H9 (cell line): ENCODE data around the gene LMF1. TPM values are rescaled to one million over a fixed set of nuclear protein-coding genes. Genes with fewer than 3 reads are reported as not detected.

ENCODE experiments used
- DNase-seq: peaks from one replicate; pipeline ENCODE4 v3.0.0-alpha.2; 2017
- H2AFZ ChIP-seq: one replicate; pipeline ENCODE4 v1.6.1; 2013; ENCODE audit warnings: mild to moderate bottlenecking, low read length, control low read depth, moderate library complexity
- H2AK5ac ChIP-seq: 2 replicates; pipeline ENCODE4 v1.6.1; 2013; ENCODE audit warnings: low read length, control low read depth, mixed read lengths; ENCODE audit not compliant: insufficient read length
- H2BK120ac ChIP-seq: one replicate; pipeline ENCODE4 v1.6.1; 2013; ENCODE audit warnings: low read depth, mild to moderate bottlenecking, low read length, control low read depth, inconsistent platforms; ENCODE audit not compliant: poor library complexity, severe bottlenecking
- H2BK12ac ChIP-seq: 2 replicates; pipeline ENCODE4 v1.6.1; 2013; ENCODE audit warnings: low read length, control low read depth, mixed read lengths, low read depth; ENCODE audit not compliant: insufficient read length
- H2BK15ac ChIP-seq: 2 replicates; pipeline ENCODE4 v1.6.1; 2013; ENCODE audit warnings: low read depth, low read length, control low read depth
- H2BK20ac ChIP-seq: one replicate; pipeline ENCODE4 v1.6.1; 2013; ENCODE audit warnings: low read depth, mild to moderate bottlenecking, low read length, control low read depth, inconsistent platforms; ENCODE audit not compliant: poor library complexity, severe bottlenecking
- H2BK5ac ChIP-seq: 2 replicates; pipeline ENCODE4 v1.6.1; 2013; ENCODE audit warnings: low read length, control low read depth, mixed read lengths; ENCODE audit not compliant: insufficient read length
- H3K14ac ChIP-seq: 2 replicates; pipeline ENCODE4 v1.6.1; 2013; ENCODE audit warnings: low read length, control low read depth; ENCODE audit not compliant: insufficient read depth
- H3K18ac ChIP-seq: 2 replicates; pipeline ENCODE4 v1.6.1; 2013; ENCODE audit warnings: low read depth, mild to moderate bottlenecking, mixed read lengths, low read length, control low read depth; ENCODE audit not compliant: insufficient read length
- H3K23ac ChIP-seq: 2 replicates; pipeline ENCODE4 v1.6.1; 2013; ENCODE audit warnings: low read length, control low read depth, mixed read lengths, low read depth; ENCODE audit not compliant: insufficient read length
- H3K23me2 ChIP-seq: 2 replicates; pipeline ENCODE4 v1.6.1; 2013; ENCODE audit warnings: low read depth, mild to moderate bottlenecking, mixed read lengths, low read length, control low read depth; ENCODE audit not compliant: insufficient read length, poor library complexity, severe bottlenecking
- H3K27ac ChIP-seq: 2 replicates; pipeline ENCODE4 v1.5.1; 2013; ENCODE audit warnings: low read length, control low read depth, mixed read lengths, low read depth; ENCODE audit not compliant: insufficient read length
- H3K27me3 ChIP-seq: 2 replicates; pipeline ENCODE4 v1.6.1; 2013; ENCODE audit warnings: low read length, control low read depth, inconsistent platforms; ENCODE audit not compliant: insufficient read depth
- H3K4ac ChIP-seq: 2 replicates; pipeline ENCODE4 v1.6.1; 2013; ENCODE audit warnings: low read depth, mild to moderate bottlenecking, control low read depth, inconsistent platforms, low read length, moderate library complexity
- H3K4me1 ChIP-seq: 2 replicates; pipeline ENCODE4 v1.6.1; 2013; ENCODE audit warnings: low read length, control low read depth, inconsistent platforms; ENCODE audit not compliant: insufficient read depth
- H3K4me2 ChIP-seq: 2 replicates; pipeline ENCODE4 v1.6.1; 2013; ENCODE audit warnings: low read length, control low read depth, mixed read lengths; ENCODE audit not compliant: insufficient read length, insufficient read depth
- H3K56ac ChIP-seq: 2 replicates; pipeline ENCODE4 v1.6.1; 2013; ENCODE audit warnings: low read depth, mild to moderate bottlenecking, mixed read lengths, low read length, control low read depth; ENCODE audit not compliant: insufficient read length
- H3K79me1 ChIP-seq: 2 replicates; pipeline ENCODE4 v1.6.1; 2013; ENCODE audit warnings: low read depth, mild to moderate bottlenecking, moderate library complexity, low read length, control low read depth, inconsistent platforms; ENCODE audit not compliant: insufficient read depth, poor library complexity, severe bottlenecking
- H3K79me2 ChIP-seq: 2 replicates; pipeline ENCODE4 v1.6.1; 2013; ENCODE audit warnings: low read length, control low read depth, inconsistent platforms; ENCODE audit not compliant: insufficient read depth
- H3K9ac ChIP-seq: 2 replicates; pipeline ENCODE4 v1.6.1; 2013; ENCODE audit warnings: low read length, control low read depth, mixed read lengths; ENCODE audit not compliant: insufficient read length; ENCODE audit errors: extremely low read depth
- H3K9me3 ChIP-seq: one replicate; pipeline ENCODE4 v1.6.1; 2013; ENCODE audit warnings: low read depth, low read length, inconsistent platforms; ENCODE audit not compliant: control insufficient read depth
- H3T11ph ChIP-seq: one replicate; pipeline ENCODE4 v1.6.1; 2013; ENCODE audit warnings: mild to moderate bottlenecking, low read length, control low read depth, inconsistent platforms
- H4K20me1 ChIP-seq: one replicate; pipeline ENCODE4 v1.6.1; 2013; ENCODE audit not compliant: control insufficient read depth, insufficient read length, insufficient read depth
- H4K5ac ChIP-seq: 2 replicates; pipeline ENCODE4 v1.6.1; 2013; ENCODE audit warnings: low read depth, mild to moderate bottlenecking, mixed read lengths, low read length, control low read depth; ENCODE audit not compliant: insufficient read length
- H4K8ac ChIP-seq: replicated peaks from 2 replicates; pipeline ENCODE4 v1.6.1; 2013; ENCODE audit warnings: low read length, control low read depth, mixed read lengths, low read depth; ENCODE audit not compliant: insufficient read length
- H4K91ac ChIP-seq: 2 replicates; pipeline ENCODE4 v1.6.1; 2013; ENCODE audit warnings: low read depth, mild to moderate bottlenecking, moderate library complexity, mixed read lengths, low read length, control low read depth; ENCODE audit not compliant: insufficient read length
- H3K27ac Mint-ChIP-seq, 3 experiments: 2 replicates in 2 of 3; 3 replicates in 1 of 3; pipeline ENCODE4 v1.8.0; 2020 to 2021; ENCODE audit warnings: mixed read lengths in 3 of 3, mild to moderate bottlenecking in 1 of 3, moderate library complexity in 1 of 3
- H3K27me3 Mint-ChIP-seq: 2 replicates; pipeline ENCODE4 v1.8.0; 2021; ENCODE audit warnings: low read depth, mild to moderate bottlenecking, moderate library complexity, mixed read lengths
- H3K36me3 Mint-ChIP-seq, 3 experiments: 2 replicates in 2 of 3; 3 replicates in 1 of 3; pipeline ENCODE4 v1.8.0; 2020 to 2021; ENCODE audit warnings: low read depth in 3 of 3, mixed read lengths in 3 of 3; ENCODE audit not compliant: insufficient read depth in 1 of 3
- H3K4me1 Mint-ChIP-seq, 2 experiments: 2 replicates each; pipeline ENCODE4 v1.8.0; 2020; ENCODE audit warnings: mixed read lengths in 2 of 2
- H3K4me3 Mint-ChIP-seq, 2 experiments: 2 replicates in 1 of 2; 3 replicates in 1 of 2; pipeline ENCODE4 v1.8.0; 2020 to 2021; ENCODE audit warnings: mild to moderate bottlenecking in 2 of 2, mixed read lengths in 2 of 2, moderate library complexity in 1 of 2
- H3K9me3 Mint-ChIP-seq, 2 experiments: 2 replicates in 1 of 2; 3 replicates in 1 of 2; pipeline ENCODE4 v1.8.0; 2020; ENCODE audit warnings: mild to moderate bottlenecking in 2 of 2, mixed read lengths in 2 of 2, moderate library complexity in 1 of 2
- WGBS: extraction: QIAGEN DNeasy Blood & Tissue Kit; methylation state at CpG from one replicate; pipeline ENCODE4 v1.1.7; 2013; ENCODE audit warnings: missing lambda C conversion rate, low lambda C conversion rate, mixed read lengths; ENCODE audit not compliant: insufficient read length; ENCODE audit errors: extremely low coverage; 5-methylcytosine and 5-hydroxymethylcytosine counted together
- total RNA-seq: library from RNA; stranded (reverse); gene quantifications from 2 replicates; pipeline ENCODE4 v1.2.1, GENCODE V29; 2021
- TF ChIP-seq, protein P1 (sequence below): fragments of 200-600 bp; sonication (generic); conservative IDR thresholded peaks from 3 replicates; pipeline ENCODE4 v1.8.0; 2021; ENCODE audit warnings: antibody characterized with exemption, mild to moderate bottlenecking

Gene LMF1
- total RNA-seq, 1 experiment from 2014 or later = 7.1 TPM

- Histone ChIP-seq H2BK5ac (no peak overlapping the region), H3K4ac (no peak overlapping the region), H3K23me2 (no peaks in the 10 kb centered on the region), H3K79me1 (no peaks in the 10 kb centered on the region), H3T11ph (no peak overlapping the region), H4K8ac (no peak overlapping the region), H2AK5ac (no peak overlapping the region), H2AFZ (no peak overlapping the region), H2BK12ac (no peak overlapping the region), H3K14ac (no peak overlapping the region; the same call in 1 of the 2 replicates), H3K23ac (no peak overlapping the region), H3K27me3 (no peaks in the 10 kb centered on the region), H3K18ac (no peak overlapping the region), H3K56ac (no peak overlapping the region), H3K4me1 (no peaks in the 10 kb centered on the region), H2BK15ac (no peak overlapping the region), H3K9ac (no peak overlapping the region), H4K20me1 (no peaks in the 10 kb centered on the region), H3K9me3 (no peaks in the 10 kb centered on the region), H2BK120ac (no peak overlapping the region), H3K4me2 (no peak overlapping the region), H3K27ac (no peak overlapping the region), H4K5ac (no peak overlapping the region), H2BK20ac (no peak overlapping the region), H3K79me2 (no peaks in the 10 kb centered on the region), H4K91ac (no peak overlapping the region)
- WGBS = no CpG with 5 or more reads among the region's 8 CpGs
- H3K27ac Mint-ChIP-seq = no peak overlapping the region; a peak in 1 of 7 replicates
- H3K4me1 Mint-ChIP-seq = no peaks in the 10 kb centered on the region
- TF ChIP-seq, protein P1, sequence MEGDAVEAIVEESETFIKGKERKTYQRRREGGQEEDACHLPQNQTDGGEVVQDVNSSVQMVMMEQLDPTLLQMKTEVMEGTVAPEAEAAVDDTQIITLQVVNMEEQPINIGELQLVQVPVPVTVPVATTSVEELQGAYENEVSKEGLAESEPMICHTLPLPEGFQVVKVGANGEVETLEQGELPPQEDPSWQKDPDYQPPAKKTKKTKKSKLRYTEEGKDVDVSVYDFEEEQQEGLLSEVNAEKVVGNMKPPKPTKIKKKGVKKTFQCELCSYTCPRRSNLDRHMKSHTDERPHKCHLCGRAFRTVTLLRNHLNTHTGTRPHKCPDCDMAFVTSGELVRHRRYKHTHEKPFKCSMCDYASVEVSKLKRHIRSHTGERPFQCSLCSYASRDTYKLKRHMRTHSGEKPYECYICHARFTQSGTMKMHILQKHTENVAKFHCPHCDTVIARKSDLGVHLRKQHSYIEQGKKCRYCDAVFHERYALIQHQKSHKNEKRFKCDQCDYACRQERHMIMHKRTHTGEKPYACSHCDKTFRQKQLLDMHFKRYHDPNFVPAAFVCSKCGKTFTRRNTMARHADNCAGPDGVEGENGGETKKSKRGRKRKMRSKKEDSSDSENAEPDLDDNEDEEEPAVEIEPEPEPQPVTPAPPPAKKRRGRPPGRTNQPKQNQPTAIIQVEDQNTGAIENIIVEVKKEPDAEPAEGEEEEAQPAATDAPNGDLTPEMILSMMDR = no peak
- peaks cover 3% of the 10 kb centered on the region for H3K27me3 Mint-ChIP-seq
- H3K4me3 Mint-ChIP-seq = no peak overlapping the region
- DNase-seq = no peak
- peaks cover 15 to 17% of the 10 kb centered on the region in 2 experiments for H3K9me3 Mint-ChIP-seq
- peaks cover under 1 to 12% (median 12%) of the 10 kb centered on the region in 3 experiments; a peak in 4 of 7 replicates for H3K36me3 Mint-ChIP-seq
Observed at GRCh38 chr16:937311-937710, 33.5 kb downstream of the LMF1 start.
